ENCODE measurements around the gene KCNAB1.
A peak's percentile ranks its signal among the peaks of the same experiment; 100 is the strongest.

The KCNAB1 gene

GRCh38 chr3:156417559-156418132, 297.3 kb downstream of the KCNAB1 start:
- no peak for DNase-seq

GRCh38 chr3:156418428-156418827, 298.1 kb downstream of the KCNAB1 start:
- DNase-seq: no peak

- DNase-seq: no peak
Observed at GRCh38 chr3:156421534-156421933, 301.2 kb downstream of the KCNAB1 start.

GRCh38 chr3:156424758-156425157, 304.4 kb downstream of the KCNAB1 start:
- DNase-seq: no peak

GRCh38 chr3:156425651-156426050, 305.3 kb downstream of the KCNAB1 start:
- DNase-seq: no peak

- DNase-seq: no peak
Observed at GRCh38 chr3:156429125-156429524, 308.7 kb downstream of the KCNAB1 start.

GRCh38 chr3:156431334-156432124, 311.2 kb downstream of the KCNAB1 start:
- no peak for DNase-seq

GRCh38 chr3:156432563-156432962, 312.2 kb downstream of the KCNAB1 start:
- no peak for DNase-seq

GRCh38 chr3:156433138-156433537, 312.8 kb downstream of the KCNAB1 start:
- no peak for DNase-seq

- DNase-seq: no peak
Observed at GRCh38 chr3:156433910-156434309, 313.5 kb downstream of the KCNAB1 start.

GRCh38 chr3:156434921-156435320, 314.5 kb downstream of the KCNAB1 start:
- DNase-seq: no peak

- no peak for DNase-seq
Observed at GRCh38 chr3:156443079-156443478, 322.7 kb downstream of the KCNAB1 start.

GRCh38 chr3:156445117-156446090, 325.0 kb downstream of the KCNAB1 start:
- no peak for DNase-seq

- peak; percentile 12 to 41 for DNase-seq
Observed at GRCh38 chr3:156448300-156448699, 327.9 kb downstream of the KCNAB1 start.

GRCh38 chr3:156449710-156450574, 329.6 kb downstream of the KCNAB1 start:
- peak in 1 of 2 donors; percentile 18 for DNase-seq

GRCh38 chr3:156455839-156456238, 335.5 kb downstream of the KCNAB1 start:
- no peak for DNase-seq

GRCh38 chr3:156456771-156457224, 336.4 kb downstream of the KCNAB1 start:
- no peak for DNase-seq

- DNase-seq: no peak
Observed at GRCh38 chr3:156459434-156459833, 339.1 kb downstream of the KCNAB1 start.

- DNase-seq: no peak
Observed at GRCh38 chr3:156460206-156460611, 339.8 kb downstream of the KCNAB1 start.

- DNase-seq: no peak
Observed at GRCh38 chr3:156461889-156462288, 341.5 kb downstream of the KCNAB1 start.

- no peak for DNase-seq
Observed at GRCh38 chr3:156463123-156463522, 342.7 kb downstream of the KCNAB1 start.

GRCh38 chr3:156465194-156465593, 344.8 kb downstream of the KCNAB1 start:
- no peak for DNase-seq
